Endothelial cell (in vitro differentiated cells): ENCODE results near the gene SBF2. TPM values are rescaled to one million over a fixed set of nuclear protein-coding genes. Genes with fewer than 3 reads are reported as not detected.

Source experiments
- DNase-seq: peaks from one replicate; pipeline ENCODE4 v3.0.0; 2021; ENCODE audit warnings: low spot score
- H3K27ac Mint-ChIP-seq: one replicate; pipeline ENCODE4 v1.8.0; 2021; ENCODE audit warnings: mixed read lengths, inconsistent platforms; ENCODE audit not compliant: unreplicated experiment
- H3K27me3 Mint-ChIP-seq: one replicate; pipeline ENCODE4 v1.8.0; 2021; ENCODE audit warnings: mild to moderate bottlenecking, moderate library complexity, mixed read lengths, inconsistent platforms; ENCODE audit not compliant: unreplicated experiment
- H3K36me3 Mint-ChIP-seq: one replicate; pipeline ENCODE4 v1.8.0; 2021; ENCODE audit warnings: mild to moderate bottlenecking, low read depth, mixed read lengths, inconsistent platforms; ENCODE audit not compliant: unreplicated experiment
- H3K4me1 Mint-ChIP-seq: one replicate; pipeline ENCODE4 v1.8.0; 2021; ENCODE audit warnings: mild to moderate bottlenecking, mixed read lengths, inconsistent platforms; ENCODE audit not compliant: unreplicated experiment
- H3K4me3 Mint-ChIP-seq: one replicate; pipeline ENCODE4 v1.8.0; 2021; ENCODE audit warnings: mild to moderate bottlenecking, mixed read lengths, inconsistent platforms; ENCODE audit not compliant: unreplicated experiment
- H3K9me3 Mint-ChIP-seq: one replicate; pipeline ENCODE4 v1.8.0; 2021; ENCODE audit warnings: mixed read lengths, inconsistent platforms; ENCODE audit not compliant: unreplicated experiment
- CTCF ChIP-seq: fragments of 200-600 bp; sonication (generic); IDR thresholded peaks from one replicate; pipeline ENCODE4 v1.5.0; 2021; ENCODE audit warnings: antibody characterized with exemption; ENCODE audit not compliant: unreplicated experiment
- long read RNA-seq: library from polyadenylated mRNA; unstranded; transcript quantifications from one replicate; pipeline ENCODE4 v2.0.0, GENCODE V29; 2020; ENCODE audit not compliant: unreplicated experiment
- total RNA-seq: library from RNA; stranded (reverse); fragmentation: NEBNext Ultra II Directional; extraction: Animal tissue kit (Norgen Biotek cat#: 25700); gene quantifications from one replicate; pipeline ENCODE4 v1.2.1, GENCODE V29; 2021; ENCODE audit not compliant: unreplicated experiment

SBF2 gene
- 40.8 TPM for total RNA-seq
- long read RNA-seq, partial matches to known transcripts = 2 of 2 reads
- long read RNA-seq, other reads (novel, unspliced or antisense) = 0 of 2 reads

- Mint-ChIP-seq H3K27ac (peak within 1 kb of the TSS; percentile 97), H3K27me3 (peaks cover 4% of the 10 kb centered on the region), H3K9me3 (no peaks in the 10 kb centered on the region), H3K36me3 (peaks cover 14% of the 10 kb centered on the region), H3K4me3 (peak within 1 kb of the TSS; percentile 96), H3K4me1 (peaks cover 48% of the 10 kb centered on the region)
- TF ChIP-seq CTCF = no peak
- DNase-seq = peak; percentile 87
Measured at GRCh38 chr11:10293423-10294289, at the start of gene SBF2. Gene SBF2 (minus strand): TSS chr11:10294219. CDS start chr11:10294069, 150 bp downstream.

- Mint-ChIP-seq H3K4me3 (peak overlapping the region; percentile 14), H3K27ac (no peak overlapping the region), H3K27me3 (no peaks in the 10 kb centered on the region), H3K9me3 (no peaks in the 10 kb centered on the region), H3K36me3 (no peaks in the 10 kb centered on the region), H3K4me1 (peaks cover 5% of the 10 kb centered on the region)
- TF ChIP-seq CTCF = no peak
- no peak for DNase-seq
Measured at GRCh38 chr11:10338287-10338686, 44.3 kb upstream of the SBF2 start.

GRCh38 chr11:10333490-10333889, 39.5 kb upstream of the SBF2 start:
- DNase-seq = no peak
- no peaks in the 10 kb centered on the region for H3K27me3 Mint-ChIP-seq
- H3K4me1 Mint-ChIP-seq = peaks cover 3% of the 10 kb centered on the region
- H3K27ac Mint-ChIP-seq = no peak overlapping the region
- no peaks in the 10 kb centered on the region for H3K36me3 Mint-ChIP-seq
- TF ChIP-seq CTCF = no peak
- H3K4me3 Mint-ChIP-seq = no peak overlapping the region
- no peaks in the 10 kb centered on the region for H3K9me3 Mint-ChIP-seq

GRCh38 chr11:10331548-10332289, 37.7 kb upstream of the SBF2 start:
- Mint-ChIP-seq H3K4me3 (no peak overlapping the region), H3K27ac (no peak overlapping the region), H3K4me1 (peaks cover 12% of the 10 kb centered on the region), H3K27me3 (no peaks in the 10 kb centered on the region), H3K9me3 (no peaks in the 10 kb centered on the region), H3K36me3 (no peaks in the 10 kb centered on the region)
- DNase-seq = no peak
- TF ChIP-seq CTCF = no peak

GRCh38 chr11:10329935-10330334, 35.9 kb upstream of the SBF2 start:
- no peaks in the 10 kb centered on the region for H3K36me3 Mint-ChIP-seq
- no peak overlapping the region for H3K4me3 Mint-ChIP-seq
- H3K27me3 Mint-ChIP-seq = no peaks in the 10 kb centered on the region
- TF ChIP-seq CTCF = no peak
- no peak for DNase-seq
- H3K27ac Mint-ChIP-seq = no peak overlapping the region
- no peaks in the 10 kb centered on the region for H3K9me3 Mint-ChIP-seq
- peaks cover 15% of the 10 kb centered on the region for H3K4me1 Mint-ChIP-seq
